Measurements from ENCODE around the gene ZBTB46.

The ZBTB46 gene

GRCh38 chr20:63702036-63702665 lies 128.9 kb downstream of the ZBTB46 start:
- Histone ChIP-seq H3K4me1 (ENCODE audit: control insufficient read depth, insufficient read depth, low read length) (no peaks in the 10 kb centered on the region), H3K36me3 (ENCODE audit: control insufficient read depth in 2 of 2, insufficient read depth in 1 of 2, low read length in 2 of 2) (peaks cover 0 to 46% of the 10 kb centered on the region in 2 experiments; a peak in 1 of 3 replicates), H3K4me3 (ENCODE audit: low read depth, low read length) (no peak overlapping the region), H3K27ac (ENCODE audit: extremely low read depth, low read depth, low read length) (no peak overlapping the region), H3K9me3 (ENCODE audit: control insufficient read depth, insufficient read depth, low read depth, low read length) (no peaks in the 10 kb centered on the region)
- TF ChIP-seq ZNF114 (tag by site-specific recombination; IDR thresholded peaks at IDR 0.05) = no peak
- TF ChIP-seq ZNF121 (tag by site-specific recombination; IDR thresholded peaks at IDR 0.05) = 0 out of 2 replicates have a peak, but pooled peaks have one; percentile 27
- no peak for TF ChIP-seq ZNF398 (tag by site-specific recombination; IDR thresholded peaks at IDR 0.05)
- no peak for TF ChIP-seq ZNF777 (tag by site-specific recombination; IDR thresholded peaks at IDR 0.05; ENCODE audit: borderline replicate concordance)
- CTCF ChIA-PET = interaction anchor here (1.0 kb wide), 1 partner anchor 271 kb away, joined by 4 read pairs; no protein-coding TSS in a partner anchor
- POLR2A ChIA-PET = interaction anchor here (0.6 to 1.4 kb wide), 3 partner anchors 19 to 163 kb away, joined by 3 to 6 read pairs (median 4); partner anchors contain the start of gene TPD52L2

GRCh38 chr20:63701329-63702035 lies 129.6 kb downstream of the ZBTB46 start:
- ChIA-PET POLR2A (interaction anchor here (0.6 kb wide), 1 partner anchor 18 kb away, joined by 4 read pairs; no protein-coding TSS in a partner anchor), CTCF (no interaction called here)

GRCh38 chr20:63701051-63701328 lies 130.1 kb downstream of the ZBTB46 start:
- Histone ChIP-seq H3K4me1 (ENCODE audit: control insufficient read depth, insufficient read depth, low read length) (no peaks in the 10 kb centered on the region), H3K36me3 (ENCODE audit: control insufficient read depth in 2 of 2, insufficient read depth in 1 of 2, low read length in 2 of 2) (peaks cover 0 to 41% of the 10 kb centered on the region in 2 experiments; a peak in 1 of 3 replicates), H3K27ac (ENCODE audit: extremely low read depth, low read depth, low read length) (no peak overlapping the region), H3K9me3 (ENCODE audit: control insufficient read depth, insufficient read depth, low read depth, low read length) (no peaks in the 10 kb centered on the region), H3K4me3 (ENCODE audit: low read depth, low read length) (no peak overlapping the region)
- no peak for TF ChIP-seq ZNF37A (tag by site-specific recombination; IDR thresholded peaks at IDR 0.05)
- TF ChIP-seq ZNF433 (tag by site-specific recombination; IDR thresholded peaks at IDR 0.05; ENCODE audit: low read depth) = no peak
- no peak for TF ChIP-seq ZNF623 (tag by site-specific recombination; IDR thresholded peaks at IDR 0.05)
- no peak for TF ChIP-seq ZNF701 (tag by site-specific recombination; IDR thresholded peaks at IDR 0.05)
- no peak for TF ChIP-seq ZNF585B (tag by site-specific recombination; IDR thresholded peaks at IDR 0.05)
- TF ChIP-seq PRDM6 (tag by site-specific recombination; IDR thresholded peaks at IDR 0.05) = no peak
- no peak for TF ChIP-seq KLF8 (tag by site-specific recombination; IDR thresholded peaks at IDR 0.05)
- no peak for TF ChIP-seq ZNF274 (IDR thresholded peaks at IDR 0.05; ENCODE audit: low read length)
- no peak for TF ChIP-seq ZNF274 (tag by site-specific recombination; IDR thresholded peaks at IDR 0.05; ENCODE audit: borderline replicate concordance)
- no peak for TF ChIP-seq KLF7 (tag by site-specific recombination; IDR thresholded peaks at IDR 0.05; ENCODE audit: borderline replicate concordance)
- TF ChIP-seq ZEB2 (tag by site-specific recombination; IDR thresholded peaks at IDR 0.05) = no peak
- TF ChIP-seq ZNF747 (tag by site-specific recombination; IDR thresholded peaks at IDR 0.05) = no peak
- TF ChIP-seq PBX3 (CRISPR knock-in tag; IDR thresholded peaks at IDR 0.05) = no peak
- no peak for TF ChIP-seq ZNF391 (tag by site-specific recombination; IDR thresholded peaks at IDR 0.05; ENCODE audit: borderline replicate concordance, low read depth)
- no peak for TF ChIP-seq ZNF302 (tag by site-specific recombination; IDR thresholded peaks at IDR 0.05; ENCODE audit: low read depth)
- TF ChIP-seq ZNF140 (tag by site-specific recombination; IDR thresholded peaks at IDR 0.05) = no peak
- ChIA-PET POLR2A (no interaction called here), CTCF (no interaction called here)

More at GRCh38 chr20:63701329-63702035, 129.6 kb downstream of the ZBTB46 start:
- no peaks in the 10 kb centered on the region for H3K4me1 ChIP-seq (ENCODE audit: control insufficient read depth, insufficient read depth, low read length)
- peak; percentile 27 for TF ChIP-seq ZIC2 (tag by site-specific recombination; IDR thresholded peaks at IDR 0.05)
- no peak for TF ChIP-seq PRDM1 (tag by site-specific recombination; IDR thresholded peaks at IDR 0.05)
- peak; percentile 98 for TF ChIP-seq GLIS1 (tag by site-specific recombination; IDR thresholded peaks at IDR 0.05)
- TF ChIP-seq GLIS2 (tag by site-specific recombination; IDR thresholded peaks at IDR 0.05) = peak; percentile 41; the same call in 1 of the 2 replicates
- no peak for TF ChIP-seq ZBTB44 (tag by site-specific recombination; IDR thresholded peaks at IDR 0.05)
- no peak overlapping the region for H3K27ac ChIP-seq (ENCODE audit: extremely low read depth, low read depth, low read length)
- no peaks in the 10 kb centered on the region for H3K9me3 ChIP-seq (ENCODE audit: control insufficient read depth, insufficient read depth, low read depth, low read length)
- H3K36me3 ChIP-seq (ENCODE audit: control insufficient read depth in 2 of 2, insufficient read depth in 1 of 2, low read length in 2 of 2) = peaks cover 0 to 46% of the 10 kb centered on the region in 2 experiments; a peak in 1 of 3 replicates
- no peak overlapping the region for H3K4me3 ChIP-seq (ENCODE audit: low read depth, low read length)
